Measurements from ENCODE around the gene B3GNT4. TPM values are rescaled to one million over a fixed set of nuclear protein-coding genes. Genes with fewer than 3 reads are reported as not detected.
A peak's percentile ranks its signal among the peaks of the same experiment; 100 is the strongest.

The B3GNT4 gene
- total RNA-seq, 1 donor from 2014 or later, result 0.53 TPM

DNA sequence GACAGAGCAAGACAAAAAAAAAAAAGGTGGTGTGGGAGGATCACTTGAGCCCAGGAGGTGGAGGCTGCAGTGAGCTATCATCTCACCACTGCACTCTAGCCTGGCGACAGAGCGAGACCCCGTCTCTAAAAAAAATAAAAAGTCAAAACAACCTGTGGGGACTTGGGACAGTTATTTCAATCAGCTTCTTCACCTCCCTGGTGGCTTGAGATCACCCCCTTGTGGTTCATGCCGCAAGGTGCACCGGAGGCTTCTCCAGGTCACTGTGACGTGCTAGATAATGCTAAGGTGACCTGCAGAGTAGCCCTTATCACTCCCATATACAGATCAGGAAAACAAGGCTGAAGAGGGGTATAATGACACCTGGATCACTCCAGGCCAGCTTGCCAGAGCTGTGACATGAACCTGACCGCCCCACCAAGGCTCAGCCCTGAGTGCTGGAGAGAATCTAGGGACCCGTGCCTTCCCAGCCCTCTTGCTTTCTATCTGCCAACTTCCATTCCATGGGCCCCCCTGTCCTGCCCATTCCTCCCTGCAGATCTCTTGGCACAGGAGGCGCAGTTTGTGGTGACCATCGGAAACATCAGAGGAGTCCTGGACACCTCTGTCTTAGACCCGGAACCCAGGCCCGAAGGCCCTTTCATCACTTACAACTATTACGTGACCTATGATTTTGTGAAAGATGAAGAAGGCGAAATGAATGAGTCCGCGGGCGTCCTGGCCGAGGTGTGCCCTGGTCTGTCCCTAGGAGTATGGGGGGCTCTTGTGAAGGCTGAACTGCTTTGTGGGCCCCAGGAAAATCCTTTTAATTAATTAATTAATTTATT lies 12.5 kb upstream of the B3GNT4 start:
- TF ChIP-seq, protein P1, sequence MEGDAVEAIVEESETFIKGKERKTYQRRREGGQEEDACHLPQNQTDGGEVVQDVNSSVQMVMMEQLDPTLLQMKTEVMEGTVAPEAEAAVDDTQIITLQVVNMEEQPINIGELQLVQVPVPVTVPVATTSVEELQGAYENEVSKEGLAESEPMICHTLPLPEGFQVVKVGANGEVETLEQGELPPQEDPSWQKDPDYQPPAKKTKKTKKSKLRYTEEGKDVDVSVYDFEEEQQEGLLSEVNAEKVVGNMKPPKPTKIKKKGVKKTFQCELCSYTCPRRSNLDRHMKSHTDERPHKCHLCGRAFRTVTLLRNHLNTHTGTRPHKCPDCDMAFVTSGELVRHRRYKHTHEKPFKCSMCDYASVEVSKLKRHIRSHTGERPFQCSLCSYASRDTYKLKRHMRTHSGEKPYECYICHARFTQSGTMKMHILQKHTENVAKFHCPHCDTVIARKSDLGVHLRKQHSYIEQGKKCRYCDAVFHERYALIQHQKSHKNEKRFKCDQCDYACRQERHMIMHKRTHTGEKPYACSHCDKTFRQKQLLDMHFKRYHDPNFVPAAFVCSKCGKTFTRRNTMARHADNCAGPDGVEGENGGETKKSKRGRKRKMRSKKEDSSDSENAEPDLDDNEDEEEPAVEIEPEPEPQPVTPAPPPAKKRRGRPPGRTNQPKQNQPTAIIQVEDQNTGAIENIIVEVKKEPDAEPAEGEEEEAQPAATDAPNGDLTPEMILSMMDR (IDR thresholded peaks at IDR 0.05; ENCODE audit: insufficient read depth, low read length, severe bottlenecking), result peak; percentile 89
- Histone ChIP-seq H3K27me3 (ENCODE audit: control insufficient read depth, insufficient read depth, low read length) (no peaks in the 10 kb centered on the region), H3K4me3 (ENCODE audit: low read depth, low read length) (no peak overlapping the region), H3K36me3 (ENCODE audit: control insufficient read depth, insufficient read depth, low read length) (no peaks in the 10 kb centered on the region)
- DNase-seq (ENCODE audit: low read depth) (peak; percentile 68), FAIRE-seq (peak; percentile 81)

DNA sequence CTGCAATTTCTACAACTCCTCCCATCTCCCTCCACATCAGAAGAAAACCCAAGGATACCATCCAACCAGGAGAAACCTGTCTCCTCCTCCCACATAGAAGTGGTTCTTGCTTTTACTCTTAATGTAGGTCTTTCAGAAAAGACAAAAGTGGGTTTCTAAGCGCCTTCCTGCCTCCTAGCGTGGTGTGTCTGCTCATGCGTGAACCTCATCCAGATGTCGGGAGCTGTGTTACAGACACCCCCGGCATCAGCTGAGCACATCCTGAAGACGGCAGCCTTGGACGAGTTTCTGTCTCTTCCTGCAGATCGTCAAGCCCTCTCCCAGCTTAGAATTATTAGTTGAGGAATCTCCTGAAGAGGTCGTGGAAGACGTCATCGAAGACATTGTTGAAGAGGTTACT lies 11.1 kb upstream of the B3GNT4 start:
- Histone ChIP-seq H3K4me3 (ENCODE audit: low read depth, low read length) (no peak overlapping the region), H3K27me3 (ENCODE audit: control insufficient read depth, insufficient read depth, low read length) (no peaks in the 10 kb centered on the region), H3K36me3 (ENCODE audit: control insufficient read depth, insufficient read depth, low read length) (no peaks in the 10 kb centered on the region)
- FAIRE-seq (no peak), DNase-seq (ENCODE audit: low read depth) (no peak)
- TF ChIP-seq, protein P1 (IDR thresholded peaks at IDR 0.05; ENCODE audit: insufficient read depth, low read length, severe bottlenecking), result no peak

DNA sequence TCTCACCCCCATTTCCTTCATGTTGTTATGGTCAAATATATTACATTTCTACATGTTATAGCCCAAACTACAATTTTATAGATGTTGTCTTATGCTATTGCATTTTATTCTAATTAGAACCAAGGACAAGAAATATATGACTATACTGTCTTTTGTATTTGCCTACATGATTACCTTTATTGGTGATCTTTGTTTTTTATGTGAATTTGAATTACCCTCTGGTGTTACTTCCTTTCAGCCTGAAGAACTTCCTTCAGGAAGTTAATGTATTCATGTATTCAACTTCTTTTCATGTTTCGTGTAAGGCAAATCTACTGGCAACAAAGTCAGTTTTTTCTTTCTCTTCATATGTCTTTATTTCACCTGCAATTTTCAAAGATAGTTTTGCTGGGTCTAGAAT lies 8.7 kb upstream of the B3GNT4 start:
- FAIRE-seq (no peak), DNase-seq (ENCODE audit: low read depth) (no peak)
- H3K27me3 ChIP-seq (ENCODE audit: control insufficient read depth, insufficient read depth, low read length), result no peaks in the 10 kb centered on the region
- H3K4me3 ChIP-seq (ENCODE audit: low read depth, low read length), result no peak overlapping the region
- TF ChIP-seq, protein P1 (IDR thresholded peaks at IDR 0.05; ENCODE audit: insufficient read depth, low read length, severe bottlenecking), result no peak
- no peaks in the 10 kb centered on the region for H3K36me3 ChIP-seq (ENCODE audit: control insufficient read depth, insufficient read depth, low read length)

DNA sequence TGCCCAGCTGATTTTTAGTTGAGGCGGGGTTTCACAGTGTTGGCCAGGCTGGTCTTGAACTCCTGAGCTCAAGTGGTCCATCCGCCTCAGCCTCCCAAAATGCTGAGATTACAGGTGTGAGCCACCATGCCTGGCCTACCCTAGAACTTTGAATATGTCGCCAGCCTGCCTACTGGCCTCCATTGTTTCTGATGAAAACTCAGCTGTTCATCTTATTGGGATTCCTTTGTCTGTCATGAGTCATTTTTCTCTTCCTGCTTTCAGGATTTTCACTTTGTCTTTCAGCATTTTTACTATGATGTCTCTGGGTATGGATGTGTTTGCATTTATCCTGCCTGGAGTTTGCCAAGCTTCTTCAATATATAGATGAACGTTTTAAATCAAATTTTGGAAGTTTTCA lies 8.1 kb upstream of the B3GNT4 start:
- DNase-seq (ENCODE audit: low read depth) (no peak), FAIRE-seq (no peak)
- no peaks in the 10 kb centered on the region for H3K36me3 ChIP-seq (ENCODE audit: control insufficient read depth, insufficient read depth, low read length)
- no peak overlapping the region for H3K4me3 ChIP-seq (ENCODE audit: low read depth, low read length)
- TF ChIP-seq, protein P1 (IDR thresholded peaks at IDR 0.05; ENCODE audit: insufficient read depth, low read length, severe bottlenecking), result no peak
- no peaks in the 10 kb centered on the region for H3K27me3 ChIP-seq (ENCODE audit: control insufficient read depth, insufficient read depth, low read length)

DNA sequence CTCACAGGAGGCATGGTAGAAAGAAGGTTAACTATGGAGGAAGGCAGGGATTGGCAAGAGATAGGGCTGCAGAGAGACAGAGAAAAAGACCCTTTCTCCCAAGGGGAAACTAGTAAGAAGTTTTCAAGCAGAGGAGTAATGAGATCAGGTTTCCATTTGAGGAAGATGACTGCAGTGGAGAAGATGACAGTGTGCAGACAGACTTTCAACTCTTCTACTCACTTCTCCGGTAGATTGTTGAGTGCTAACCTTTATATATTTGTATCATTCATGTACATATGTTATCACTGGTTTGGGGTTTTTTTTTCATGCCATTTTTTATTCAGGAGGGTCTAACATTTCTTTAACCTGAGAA lies 5.9 kb upstream of the B3GNT4 start:
- no peaks in the 10 kb centered on the region for H3K36me3 ChIP-seq (ENCODE audit: control insufficient read depth, insufficient read depth, low read length)
- TF ChIP-seq, protein P1 (IDR thresholded peaks at IDR 0.05; ENCODE audit: insufficient read depth, low read length, severe bottlenecking), result no peak
- no peaks in the 10 kb centered on the region for H3K27me3 ChIP-seq (ENCODE audit: control insufficient read depth, insufficient read depth, low read length)
- no peak overlapping the region for H3K4me3 ChIP-seq (ENCODE audit: low read depth, low read length)
- FAIRE-seq (no peak), DNase-seq (ENCODE audit: low read depth) (peak; percentile 32)
